GM19452 (cell line): Measurements from ENCODE around the gene UBE2D4.
"Not testable (repeated sequence)": the region's sequence is repeated elsewhere in the genome, so short reads cannot be mapped to it uniquely, and the experiment has no call there.

Experiments used
- ATAC-seq: cut with Tn5 transposase; IDR thresholded peaks from one replicate; pipeline ENCODE4 v1.9.1; 2021; ENCODE audit not compliant: unreplicated experiment

Gene UBE2D4

DNA sequence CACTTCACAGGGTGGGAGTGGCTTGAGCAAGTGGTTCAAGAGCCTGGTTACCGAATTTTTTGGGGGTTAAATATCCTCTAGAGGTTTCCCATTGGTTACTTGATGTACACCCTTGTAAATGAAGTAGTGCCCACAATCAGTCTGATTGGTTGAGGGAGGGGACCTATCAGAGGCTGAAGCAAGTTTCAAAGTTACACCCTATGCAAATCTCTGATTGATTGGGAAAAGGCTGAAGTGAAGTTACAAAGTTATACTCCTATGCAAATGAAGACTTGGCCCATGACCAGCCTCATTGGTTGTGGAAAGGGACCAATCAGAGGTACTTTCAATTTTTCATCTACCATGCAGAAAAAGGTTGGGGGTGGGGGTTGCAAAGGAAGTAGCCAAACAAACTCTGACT lies 34.7 kb downstream of the UBE2D4 start:
- ATAC-seq = no peak

DNA sequence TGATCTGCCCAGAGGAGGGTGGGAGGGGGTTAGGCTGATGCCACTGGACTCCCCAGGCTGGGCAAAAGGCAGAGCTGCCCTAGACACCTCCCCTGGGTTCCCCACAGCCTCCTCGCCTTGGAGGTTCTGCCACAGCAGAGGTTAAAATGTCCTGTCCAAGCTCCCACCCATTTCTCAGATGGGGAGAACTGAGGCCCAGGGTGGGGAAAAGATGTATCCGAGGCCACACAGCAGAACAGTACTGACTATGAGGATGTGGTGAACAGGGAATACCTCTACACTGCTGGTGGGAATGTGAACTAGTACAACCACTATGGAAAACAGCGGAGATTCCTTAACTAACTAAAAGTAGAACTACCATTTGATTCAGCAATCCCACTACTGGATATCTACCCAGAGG lies 40.2 kb downstream of the UBE2D4 start:
- not testable (repeated sequence) for ATAC-seq

DNA sequence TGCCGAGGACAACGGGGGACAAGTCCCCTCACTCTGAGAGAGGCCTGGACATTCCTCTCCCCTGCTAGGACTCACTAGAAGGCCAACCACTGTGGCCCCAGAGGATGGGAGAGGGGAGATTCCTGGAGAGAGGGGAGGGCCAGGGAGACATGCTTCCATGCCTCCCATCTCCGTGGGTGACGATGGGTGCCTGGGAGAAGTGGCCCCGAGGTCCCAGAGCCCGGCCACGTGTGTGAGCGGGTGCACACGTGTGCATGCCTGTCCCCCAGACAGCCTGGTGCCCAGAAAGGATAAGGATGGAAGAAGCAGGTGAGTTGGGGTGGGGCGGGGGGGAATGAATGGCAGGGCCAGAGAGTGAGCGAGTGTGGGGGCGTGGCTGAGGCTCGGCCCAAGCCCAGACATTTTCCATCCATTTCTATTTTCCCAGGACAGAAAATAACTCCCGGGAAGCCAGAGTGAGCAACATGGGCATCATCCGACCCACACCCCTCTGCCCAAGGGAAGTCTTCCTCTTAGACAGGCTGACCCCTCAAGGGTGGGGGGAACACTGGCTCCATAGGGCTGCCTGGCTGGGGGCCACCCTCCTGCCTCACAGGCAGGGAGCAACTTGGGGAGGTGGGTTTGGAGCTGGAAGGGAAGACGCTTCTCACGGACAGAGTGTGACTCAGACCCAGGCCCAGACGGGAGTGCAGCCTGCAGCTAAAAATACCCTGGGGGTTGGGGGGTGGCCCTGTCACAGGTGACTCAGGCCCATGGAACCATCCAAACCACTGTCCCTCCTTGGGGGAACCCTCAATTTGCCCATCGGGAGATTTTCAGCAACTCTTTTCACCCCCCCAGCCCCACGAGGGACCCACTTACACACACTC lies 42.2 kb downstream of the UBE2D4 start:
- not testable (repeated sequence) for ATAC-seq

- ATAC-seq = not testable (repeated sequence)
These were observed 43.4 kb downstream of the UBE2D4 start for GRCh38 chr7:43969586-43969985.

DNA sequence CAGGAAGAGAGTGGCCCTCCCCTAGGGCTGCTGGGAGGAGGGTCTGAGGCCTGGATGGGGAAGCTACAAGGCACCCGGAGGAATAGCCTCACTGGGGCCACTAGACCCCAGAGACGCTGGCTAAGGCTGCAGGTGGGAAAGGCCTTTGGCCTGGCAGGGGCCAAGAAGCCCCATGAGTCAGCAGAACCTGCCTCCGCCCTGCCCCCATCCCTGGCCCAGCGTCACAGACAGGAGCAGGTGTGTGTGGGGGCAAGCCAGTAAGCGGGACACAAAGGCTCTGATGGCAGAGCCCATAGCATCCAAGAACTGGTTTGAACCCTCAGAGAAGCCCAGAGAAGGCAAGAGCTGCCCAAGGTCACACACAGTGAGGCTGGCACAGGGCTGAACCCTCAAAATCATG lies 44.5 kb downstream of the UBE2D4 start:
- ATAC-seq = not testable (repeated sequence)

- not testable (repeated sequence) for ATAC-seq
These were observed 47.9 kb downstream of the UBE2D4 start for GRCh38 chr7:43974033-43974573.

GRCh38 chr7:43974725-43975482 lies 48.7 kb downstream of the UBE2D4 start:
- ATAC-seq = not testable (repeated sequence)

DNA sequence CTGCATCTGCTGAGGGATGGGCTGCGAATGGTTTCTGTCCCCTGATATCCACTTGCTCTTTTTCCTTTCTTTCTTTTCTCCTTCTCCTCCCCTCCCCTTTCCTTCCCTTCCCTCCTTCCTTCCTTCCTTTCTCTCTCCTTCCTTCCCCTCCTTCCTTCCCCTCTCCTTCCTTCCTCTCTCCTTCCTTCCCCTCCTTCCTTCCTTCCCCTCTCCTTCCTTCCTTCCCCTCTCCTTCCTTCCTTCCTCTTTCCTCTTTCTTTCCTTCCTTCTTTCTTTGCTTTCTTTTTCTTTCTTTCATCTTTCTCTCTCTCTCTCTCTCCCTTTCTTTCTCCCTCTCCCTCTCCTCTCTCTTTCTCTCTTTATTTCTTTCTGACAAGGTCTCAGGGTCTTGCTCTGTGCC lies 51.3 kb downstream of the UBE2D4 start:
- no peak for ATAC-seq

DNA sequence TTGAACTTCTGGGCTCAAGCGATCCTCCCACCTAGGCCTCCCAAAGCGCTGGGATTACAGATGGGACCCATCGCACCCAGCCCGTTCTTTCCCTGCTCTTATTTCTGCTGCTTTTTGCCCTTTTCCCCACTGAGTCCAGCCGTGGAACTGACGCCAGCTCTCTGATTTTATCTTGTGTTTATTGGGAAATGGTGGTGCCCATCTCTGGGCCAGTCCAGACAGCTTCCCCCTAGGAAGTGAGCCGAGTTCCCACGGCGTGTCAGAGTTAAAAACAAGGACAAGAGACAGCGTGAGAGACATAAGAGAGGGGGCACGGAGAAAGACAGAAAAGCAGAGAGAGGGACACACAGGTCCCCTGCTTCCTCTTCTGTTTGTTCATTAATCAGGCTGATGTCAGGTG lies 51.9 kb downstream of the UBE2D4 start:
- not testable (repeated sequence) for ATAC-seq

GRCh38 chr7:43982848-43983247 lies 56.6 kb downstream of the UBE2D4 start:
- ATAC-seq = not testable (repeated sequence)

DNA sequence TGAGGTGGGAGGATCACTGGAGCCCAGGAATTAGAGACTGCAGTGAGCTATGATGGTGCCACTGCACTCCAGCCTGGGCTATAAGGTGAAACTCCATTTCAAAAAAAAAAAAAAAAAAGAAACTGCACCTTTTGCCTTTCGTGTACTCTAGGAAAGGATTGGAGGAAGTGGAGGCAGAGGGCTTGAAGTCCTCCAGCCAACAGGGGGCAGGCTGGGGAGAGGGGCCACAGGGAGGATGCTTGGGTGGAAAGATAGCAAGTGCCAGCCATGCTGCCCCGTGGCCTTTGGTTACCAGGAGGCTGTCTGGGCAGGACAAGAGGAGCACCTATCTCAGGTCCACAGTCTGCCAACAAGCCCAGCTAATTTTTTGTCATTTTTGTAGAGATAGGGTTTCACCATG lies 57.5 kb downstream of the UBE2D4 start:
- not testable (repeated sequence) for ATAC-seq

- peak; percentile 77 for ATAC-seq
These were observed 59.9 kb downstream of the UBE2D4 start for GRCh38 chr7:43985904-43986864.

GRCh38 chr7:43987476-43987875 lies 61.2 kb downstream of the UBE2D4 start:
- not testable (repeated sequence) for ATAC-seq

- ATAC-seq = not testable (repeated sequence)
These were observed 63.9 kb downstream of the UBE2D4 start for GRCh38 chr7:43990011-43990585.

- not testable (repeated sequence) for ATAC-seq
These were observed 64.6 kb downstream of the UBE2D4 start for GRCh38 chr7:43990829-43991228.

DNA sequence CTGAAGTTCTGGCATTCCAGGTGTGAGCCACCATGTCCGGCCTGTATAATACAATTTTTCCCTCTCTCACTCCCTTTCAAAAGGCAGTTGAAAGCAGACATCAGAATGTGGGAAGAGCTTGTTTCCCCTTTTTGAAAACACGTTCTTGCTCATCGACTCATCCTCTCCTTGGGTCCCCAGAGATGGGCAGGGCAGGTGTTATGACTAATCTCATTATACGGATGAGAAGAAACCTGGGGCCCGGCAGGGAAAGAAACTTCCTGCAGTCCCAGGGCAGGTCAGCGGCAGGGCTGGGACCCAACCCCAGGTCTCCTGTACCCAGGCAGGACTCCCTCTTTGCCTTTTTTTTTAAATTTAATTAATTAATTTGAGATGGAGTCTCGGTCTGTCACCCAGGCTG lies 66.7 kb downstream of the UBE2D4 start:
- ATAC-seq = peak; percentile 96

GRCh38 chr7:43994681-43995080 lies 68.4 kb downstream of the UBE2D4 start:
- ATAC-seq = not testable (repeated sequence)

DNA sequence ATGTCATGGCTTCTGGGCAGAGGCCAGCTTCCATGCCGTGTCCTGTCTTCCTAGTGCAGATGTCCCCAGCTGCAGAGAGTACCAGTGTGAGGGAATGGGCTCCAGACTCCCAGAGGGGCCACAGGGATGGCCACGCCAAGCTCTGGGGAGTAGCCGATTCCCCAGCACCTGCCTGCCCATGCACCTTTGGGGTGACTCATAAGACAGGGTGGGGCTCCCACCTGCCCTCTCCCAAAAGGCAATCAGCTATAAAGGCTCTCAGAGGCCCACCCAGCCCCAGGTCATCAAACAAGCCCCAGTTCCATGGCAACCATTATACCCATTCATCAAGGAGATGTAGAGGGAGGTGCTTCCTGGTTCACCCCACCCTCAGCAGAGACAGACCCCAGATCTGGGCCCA lies 71.3 kb downstream of the UBE2D4 start, which contains the start of gene SPDYE1:
Gene SPDYE1, plus strand, starts transcription at position 366 of the 400 bp plus-strand sequence. CDS start 2,053 bp downstream, outside the sequence.
- ATAC-seq = not testable (repeated sequence)
